ENCODE data around the gene KICS2. TPM values are rescaled to one million over a fixed set of nuclear protein-coding genes. Genes with fewer than 3 reads are reported as not detected.

KICS2 gene
- total RNA-seq, 1 experiment from 2014 or later, result 12.6 TPM

GRCh38 chr12:64265839-64266238 is 43.7 kb upstream of the KICS2 start:
- no peak overlapping the region for H3K4me3 Mint-ChIP-seq (ENCODE audit: low read depth, unreplicated experiment)
- H3K27ac Mint-ChIP-seq (ENCODE audit: unreplicated experiment), result no peak overlapping the region
- BruUV-seq (replicated peaks), result no TSS peak
- CTCF ChIA-PET, result no interaction called here
- H3K27me3 Mint-ChIP-seq (ENCODE audit: unreplicated experiment), result no peaks in the 10 kb centered on the region
- no peaks in the 10 kb centered on the region for H3K36me3 Mint-ChIP-seq (ENCODE audit: insufficient read depth, unreplicated experiment)
- no peaks in the 10 kb centered on the region for H3K4me1 Mint-ChIP-seq (ENCODE audit: low read depth, unreplicated experiment)
- no peak for DNase-seq
- TF ChIP-seq, protein P1, sequence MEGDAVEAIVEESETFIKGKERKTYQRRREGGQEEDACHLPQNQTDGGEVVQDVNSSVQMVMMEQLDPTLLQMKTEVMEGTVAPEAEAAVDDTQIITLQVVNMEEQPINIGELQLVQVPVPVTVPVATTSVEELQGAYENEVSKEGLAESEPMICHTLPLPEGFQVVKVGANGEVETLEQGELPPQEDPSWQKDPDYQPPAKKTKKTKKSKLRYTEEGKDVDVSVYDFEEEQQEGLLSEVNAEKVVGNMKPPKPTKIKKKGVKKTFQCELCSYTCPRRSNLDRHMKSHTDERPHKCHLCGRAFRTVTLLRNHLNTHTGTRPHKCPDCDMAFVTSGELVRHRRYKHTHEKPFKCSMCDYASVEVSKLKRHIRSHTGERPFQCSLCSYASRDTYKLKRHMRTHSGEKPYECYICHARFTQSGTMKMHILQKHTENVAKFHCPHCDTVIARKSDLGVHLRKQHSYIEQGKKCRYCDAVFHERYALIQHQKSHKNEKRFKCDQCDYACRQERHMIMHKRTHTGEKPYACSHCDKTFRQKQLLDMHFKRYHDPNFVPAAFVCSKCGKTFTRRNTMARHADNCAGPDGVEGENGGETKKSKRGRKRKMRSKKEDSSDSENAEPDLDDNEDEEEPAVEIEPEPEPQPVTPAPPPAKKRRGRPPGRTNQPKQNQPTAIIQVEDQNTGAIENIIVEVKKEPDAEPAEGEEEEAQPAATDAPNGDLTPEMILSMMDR (IDR thresholded peaks at IDR 0.05; ENCODE audit: unreplicated experiment), result no peak
- intact Hi-C loops (cut with micrococcal nuclease; ENCODE audit: unreplicated experiment), result no loop called here
- H3K9me3 Mint-ChIP-seq (ENCODE audit: low read depth, unreplicated experiment), result no peaks in the 10 kb centered on the region

DNA sequence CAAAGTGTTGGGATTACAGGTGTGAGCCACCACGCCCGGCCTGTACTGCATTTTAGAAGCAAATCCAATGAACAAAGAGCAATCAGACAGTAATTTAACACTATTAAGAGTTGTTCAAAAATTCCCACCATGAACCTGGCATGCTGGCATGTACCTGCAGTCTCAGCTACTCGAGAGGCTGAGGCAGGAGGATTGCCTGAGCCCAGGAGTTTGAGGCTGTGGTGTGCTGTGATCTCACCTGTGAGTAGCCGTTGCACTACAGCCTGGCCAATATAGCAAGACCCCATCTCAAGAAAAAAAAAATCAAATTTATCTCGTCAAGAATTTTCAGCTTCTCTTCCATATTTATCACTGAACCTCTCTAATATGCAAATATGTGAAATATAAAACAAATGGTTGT is 39.7 kb upstream of the KICS2 start:
- no peak for DNase-seq
- Mint-ChIP-seq H3K27ac (ENCODE audit: unreplicated experiment) (no peak overlapping the region), H3K36me3 (ENCODE audit: insufficient read depth, unreplicated experiment) (no peaks in the 10 kb centered on the region), H3K9me3 (ENCODE audit: low read depth, unreplicated experiment) (no peaks in the 10 kb centered on the region), H3K27me3 (ENCODE audit: unreplicated experiment) (no peaks in the 10 kb centered on the region), H3K4me1 (ENCODE audit: low read depth, unreplicated experiment) (no peaks in the 10 kb centered on the region), H3K4me3 (ENCODE audit: low read depth, unreplicated experiment) (no peak overlapping the region)
- CTCF ChIA-PET, result interaction anchor here (0.7 kb wide), 1 partner anchor 234 kb away, joined by 4 read pairs; no protein-coding TSS in a partner anchor
- intact Hi-C loops (cut with micrococcal nuclease; ENCODE audit: unreplicated experiment), result no loop called here
- no TSS peak for BruUV-seq (replicated peaks)
- TF ChIP-seq, protein P1 (IDR thresholded peaks at IDR 0.05; ENCODE audit: unreplicated experiment), result no peak

GRCh38 chr12:64258576-64258975 is 36.5 kb upstream of the KICS2 start:
- TF ChIP-seq, protein P1 (IDR thresholded peaks at IDR 0.05; ENCODE audit: unreplicated experiment), result no peak
- Mint-ChIP-seq H3K36me3 (ENCODE audit: insufficient read depth, unreplicated experiment) (no peaks in the 10 kb centered on the region), H3K27me3 (ENCODE audit: unreplicated experiment) (no peaks in the 10 kb centered on the region), H3K4me3 (ENCODE audit: low read depth, unreplicated experiment) (no peak overlapping the region), H3K27ac (ENCODE audit: unreplicated experiment) (no peak overlapping the region), H3K4me1 (ENCODE audit: low read depth, unreplicated experiment) (no peaks in the 10 kb centered on the region), H3K9me3 (ENCODE audit: low read depth, unreplicated experiment) (no peaks in the 10 kb centered on the region)
- BruUV-seq (replicated peaks), result no TSS peak
- CTCF ChIA-PET, result interaction anchor here (0.7 kb wide), 1 partner anchor 115 kb away, joined by 4 read pairs; no protein-coding TSS in a partner anchor
- intact Hi-C loops (cut with micrococcal nuclease; ENCODE audit: unreplicated experiment), result loop anchor here (10.0 kb wide), 1 partner anchor 594 kb away; the partner anchor contains the start of gene DPY19L2
- DNase-seq, result no peak

GRCh38 chr12:64256166-64256800 is 34.2 kb upstream of the KICS2 start:
- Mint-ChIP-seq H3K27ac (ENCODE audit: unreplicated experiment) (no peak overlapping the region), H3K4me1 (ENCODE audit: low read depth, unreplicated experiment) (no peaks in the 10 kb centered on the region), H3K27me3 (ENCODE audit: unreplicated experiment) (no peaks in the 10 kb centered on the region), H3K36me3 (ENCODE audit: insufficient read depth, unreplicated experiment) (no peaks in the 10 kb centered on the region), H3K9me3 (ENCODE audit: low read depth, unreplicated experiment) (no peaks in the 10 kb centered on the region), H3K4me3 (ENCODE audit: low read depth, unreplicated experiment) (no peak overlapping the region)
- peak; percentile 24 for DNase-seq
- TF ChIP-seq, protein P1 (IDR thresholded peaks at IDR 0.05; ENCODE audit: unreplicated experiment), result peak; percentile 65
- CTCF ChIA-PET, result interaction anchor here (0.9 to 1.7 kb wide), 4 partner anchors 413 to 431 kb away, joined by 3 to 16 read pairs (median 4); no protein-coding TSS in a partner anchor
- intact Hi-C loops (cut with micrococcal nuclease; ENCODE audit: unreplicated experiment), result loop anchor here (1.0 to 10.0 kb wide), 3 partner anchors 417 to 591 kb away; partner anchors contain the start of gene DPY19L2
- no TSS peak for BruUV-seq (replicated peaks)
